SK-N-SH treated with all-trans-retinoic acid at 6 μM for 48 hours (cell line): ENCODE measurements around the gene TSPYL4.

Experiments used
- ESRRG ChIP-seq: fragments of 250-450 bp; sonication (Bioruptor Pico); IDR thresholded peaks from 2 replicates; pipeline ENCODE4 v1.6.1; 2021; ENCODE audit warnings: mild to moderate bottlenecking
- SNAI2 ChIP-seq: fragments of 250-450 bp; sonication (Bioruptor Pico); IDR thresholded peaks from 2 replicates; pipeline ENCODE4 v1.5.0; 2020; ENCODE audit warnings: mild to moderate bottlenecking, moderate library complexity
- ZFP3 ChIP-seq: fragments of 250-450 bp; sonication (Bioruptor Pico); IDR thresholded peaks from 2 replicates; pipeline ENCODE4 v1.5.0; 2020; ENCODE audit warnings: mild to moderate bottlenecking, moderate library complexity
- ZFP30 ChIP-seq: fragments of 450-650 bp; formaldehyde crosslinking; IDR thresholded peaks from 2 replicates; pipeline ENCODE4 v1.5.0; 2022; ENCODE audit warnings: mild to moderate bottlenecking, moderate library complexity
- TF ChIP-seq, protein P1 (sequence below): fragments of 250-450 bp; sonication (Bioruptor Pico); IDR thresholded peaks from 2 replicates; pipeline ENCODE4 v1.5.0; 2020; ENCODE audit warnings: mild to moderate bottlenecking, moderate library complexity

DNA sequence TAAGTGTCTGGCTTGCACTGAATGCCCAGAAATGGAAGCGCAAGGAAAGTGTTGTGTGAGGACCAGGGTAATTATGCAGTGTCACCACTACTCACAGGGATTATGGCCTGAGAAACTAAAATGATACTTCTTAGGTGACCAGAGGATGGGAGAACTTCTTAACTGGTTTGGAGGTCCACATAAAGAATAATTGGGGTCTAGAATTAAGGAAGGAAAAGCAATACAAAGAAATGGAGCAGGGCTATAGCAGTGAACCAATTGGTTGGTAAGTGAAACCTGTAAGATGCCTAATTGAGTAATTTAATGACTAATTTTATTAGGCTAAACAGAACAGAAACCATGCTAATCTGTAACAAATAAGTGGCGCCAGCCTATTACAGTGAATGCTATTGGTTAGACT, 5.3 kb downstream of the TSPYL4 start:
- TF ChIP-seq SNAI2 (CRISPR knock-in tag), result no peak
- TF ChIP-seq, protein P1, sequence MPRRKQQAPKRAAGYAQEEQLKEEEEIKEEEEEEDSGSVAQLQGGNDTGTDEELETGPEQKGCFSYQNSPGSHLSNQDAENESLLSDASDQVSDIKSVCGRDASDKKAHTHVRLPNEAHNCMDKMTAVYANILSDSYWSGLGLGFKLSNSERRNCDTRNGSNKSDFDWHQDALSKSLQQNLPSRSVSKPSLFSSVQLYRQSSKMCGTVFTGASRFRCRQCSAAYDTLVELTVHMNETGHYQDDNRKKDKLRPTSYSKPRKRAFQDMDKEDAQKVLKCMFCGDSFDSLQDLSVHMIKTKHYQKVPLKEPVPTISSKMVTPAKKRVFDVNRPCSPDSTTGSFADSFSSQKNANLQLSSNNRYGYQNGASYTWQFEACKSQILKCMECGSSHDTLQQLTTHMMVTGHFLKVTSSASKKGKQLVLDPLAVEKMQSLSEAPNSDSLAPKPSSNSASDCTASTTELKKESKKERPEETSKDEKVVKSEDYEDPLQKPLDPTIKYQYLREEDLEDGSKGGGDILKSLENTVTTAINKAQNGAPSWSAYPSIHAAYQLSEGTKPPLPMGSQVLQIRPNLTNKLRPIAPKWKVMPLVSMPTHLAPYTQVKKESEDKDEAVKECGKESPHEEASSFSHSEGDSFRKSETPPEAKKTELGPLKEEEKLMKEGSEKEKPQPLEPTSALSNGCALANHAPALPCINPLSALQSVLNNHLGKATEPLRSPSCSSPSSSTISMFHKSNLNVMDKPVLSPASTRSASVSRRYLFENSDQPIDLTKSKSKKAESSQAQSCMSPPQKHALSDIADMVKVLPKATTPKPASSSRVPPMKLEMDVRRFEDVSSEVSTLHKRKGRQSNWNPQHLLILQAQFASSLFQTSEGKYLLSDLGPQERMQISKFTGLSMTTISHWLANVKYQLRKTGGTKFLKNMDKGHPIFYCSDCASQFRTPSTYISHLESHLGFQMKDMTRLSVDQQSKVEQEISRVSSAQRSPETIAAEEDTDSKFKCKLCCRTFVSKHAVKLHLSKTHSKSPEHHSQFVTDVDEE (CRISPR knock-in tag), result no peak
- TF ChIP-seq ZFP3 (CRISPR knock-in tag), result no peak
- TF ChIP-seq ESRRG (CRISPR knock-in tag), result no peak
- no peak for TF ChIP-seq ZFP30
